Activated CD4-positive, alpha-beta T cell treated with anti-CD3 and anti-CD28 coated beads for 1 hour (primary cell): ENCODE results near the gene MTHFD2.
"Not testable (repeated sequence)": the region's sequence is repeated elsewhere in the genome, so short reads cannot be mapped to it uniquely, and the experiment has no call there.

Experiments used
- DNase-seq: peaks from one replicate; pipeline ENCODE4 v3.0.0-alpha.2; 2020

The MTHFD2 gene

GRCh38 chr2:74198023-74198460 lies 373 bp upstream of the MTHFD2 start:
- DNase-seq: no peak

GRCh38 chr2:74199275-74199701 lies 873 bp downstream of the MTHFD2 start:
- no peak for DNase-seq

GRCh38 chr2:74199871-74200305 lies 1.5 kb downstream of the MTHFD2 start:
- DNase-seq: no peak

GRCh38 chr2:74201196-74201595 lies 2.8 kb downstream of the MTHFD2 start:
- no peak for DNase-seq

- DNase-seq: no peak
Observed at GRCh38 chr2:74201596-74201995, 3.2 kb downstream of the MTHFD2 start.

- no peak for DNase-seq
Observed at GRCh38 chr2:74204436-74204835, 6.0 kb downstream of the MTHFD2 start.

GRCh38 chr2:74205113-74205512 lies 6.7 kb downstream of the MTHFD2 start:
- no peak for DNase-seq

- no peak for DNase-seq
Observed at GRCh38 chr2:74205596-74205995, 7.2 kb downstream of the MTHFD2 start.

- no peak for DNase-seq
Observed at GRCh38 chr2:74206180-74206688, 7.8 kb downstream of the MTHFD2 start.

GRCh38 chr2:74212702-74213410 lies 14.4 kb downstream of the MTHFD2 start:
- DNase-seq: no peak

GRCh38 chr2:74215771-74216170 lies 17.4 kb downstream of the MTHFD2 start:
- DNase-seq: not testable (repeated sequence)

GRCh38 chr2:74216642-74217041 lies 18.2 kb downstream of the MTHFD2 start:
- DNase-seq: no peak

- DNase-seq: no peak
Observed at GRCh38 chr2:74219846-74220486, 21.6 kb downstream of the MTHFD2 start.

- no peak for DNase-seq
Observed at GRCh38 chr2:74221091-74221490, 22.7 kb downstream of the MTHFD2 start.

GRCh38 chr2:74221604-74222299 lies 23.3 kb downstream of the MTHFD2 start:
- no peak for DNase-seq

GRCh38 chr2:74222300-74222650 lies 23.9 kb downstream of the MTHFD2 start:
- DNase-seq: no peak

GRCh38 chr2:74223941-74224770 lies 25.7 kb downstream of the MTHFD2 start:
- no peak for DNase-seq

- no peak for DNase-seq
Observed at GRCh38 chr2:74225698-74226459, 27.5 kb downstream of the MTHFD2 start.

GRCh38 chr2:74226648-74227213 lies 28.3 kb downstream of the MTHFD2 start:
- no peak for DNase-seq

- no peak for DNase-seq
Observed at GRCh38 chr2:74227646-74228045, 29.2 kb downstream of the MTHFD2 start.

GRCh38 chr2:74228772-74229171 lies 30.4 kb downstream of the MTHFD2 start:
- DNase-seq: no peak

GRCh38 chr2:74229865-74230264 lies 31.4 kb downstream of the MTHFD2 start:
- DNase-seq: not testable (repeated sequence)
